ENCODE data around the gene APOL2. TPM values are rescaled to one million over a fixed set of nuclear protein-coding genes. Genes with fewer than 3 reads are reported as not detected.

APOL2 gene, protein sequence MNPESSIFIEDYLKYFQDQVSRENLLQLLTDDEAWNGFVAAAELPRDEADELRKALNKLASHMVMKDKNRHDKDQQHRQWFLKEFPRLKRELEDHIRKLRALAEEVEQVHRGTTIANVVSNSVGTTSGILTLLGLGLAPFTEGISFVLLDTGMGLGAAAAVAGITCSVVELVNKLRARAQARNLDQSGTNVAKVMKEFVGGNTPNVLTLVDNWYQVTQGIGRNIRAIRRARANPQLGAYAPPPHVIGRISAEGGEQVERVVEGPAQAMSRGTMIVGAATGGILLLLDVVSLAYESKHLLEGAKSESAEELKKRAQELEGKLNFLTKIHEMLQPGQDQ
- 10 to 100 TPM; 77.0 to 85.4 TPM for total RNA-seq

DNA sequence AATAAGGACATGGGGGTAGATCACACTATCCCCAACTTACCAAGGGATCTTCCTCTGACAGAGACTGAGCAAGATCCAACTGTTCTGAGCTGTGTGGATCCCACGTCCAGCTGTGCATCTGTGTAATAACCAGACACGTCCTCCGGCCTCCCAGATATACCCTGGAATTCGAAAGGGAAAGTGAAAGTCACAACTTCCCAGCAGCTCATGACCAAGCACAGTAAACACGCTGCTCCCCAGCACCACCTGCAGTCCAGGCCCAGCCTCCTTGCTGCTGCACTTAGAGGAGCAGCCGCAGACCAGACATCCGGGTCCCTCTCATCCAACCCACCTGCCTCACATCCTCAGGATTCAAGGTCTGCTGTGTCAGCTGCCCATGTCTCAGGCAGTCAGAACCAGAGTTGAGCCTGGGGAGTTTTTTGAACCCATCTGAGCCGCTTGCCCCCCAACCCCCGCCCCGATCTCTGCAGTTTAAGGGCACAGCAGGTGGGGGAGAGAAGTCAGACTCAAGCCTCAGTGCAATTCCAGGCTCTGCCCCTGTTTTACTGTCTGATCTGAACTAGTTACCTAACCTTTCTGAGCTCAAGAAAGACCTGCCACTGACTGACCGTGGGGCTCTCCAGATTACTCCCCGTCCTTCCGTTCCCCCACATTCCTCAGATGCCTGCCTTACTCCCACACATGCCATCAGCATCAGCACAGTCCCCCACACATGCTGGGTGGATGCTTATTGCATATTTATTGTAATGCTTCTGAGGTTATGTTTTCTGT is at the start of gene APOL2:
TSS of gene APOL2 (minus strand) at position 127 of the 771 bp plus-strand sequence. CDS start 6,365 bp downstream, outside the sequence.
- ChIA-PET CTCF (interaction anchor here (0.6 to 8.5 kb wide), 28 partner anchors 11 to 859 kb away, joined by 3 to 53 read pairs (median 4); partner anchors contain the start of genes APOL1 and TXN2), POLR2A (interaction anchor here (0.6 to 1.3 kb wide), 2 partner anchors 12 to 14 kb away, joined by 5 to 7 read pairs; partner anchors contain the start of gene APOL1)
- peaks cover 44% of the 10 kb centered on the region for H3K4me1 Mint-ChIP-seq
- peak within 1 kb of the TSS; percentile 93 for H3K27ac Mint-ChIP-seq
- H3K9me3 Mint-ChIP-seq, result peaks cover 19% of the 10 kb centered on the region
- peaks cover 3% of the 10 kb centered on the region for H3K27me3 Mint-ChIP-seq
- peak within 1 kb of the TSS; percentile 90 for H3K4me3 Mint-ChIP-seq
- peaks cover 48% of the 10 kb centered on the region for H3K36me3 Mint-ChIP-seq (ENCODE audit: low read depth)
- peak; percentile 91 for DNase-seq

DNA sequence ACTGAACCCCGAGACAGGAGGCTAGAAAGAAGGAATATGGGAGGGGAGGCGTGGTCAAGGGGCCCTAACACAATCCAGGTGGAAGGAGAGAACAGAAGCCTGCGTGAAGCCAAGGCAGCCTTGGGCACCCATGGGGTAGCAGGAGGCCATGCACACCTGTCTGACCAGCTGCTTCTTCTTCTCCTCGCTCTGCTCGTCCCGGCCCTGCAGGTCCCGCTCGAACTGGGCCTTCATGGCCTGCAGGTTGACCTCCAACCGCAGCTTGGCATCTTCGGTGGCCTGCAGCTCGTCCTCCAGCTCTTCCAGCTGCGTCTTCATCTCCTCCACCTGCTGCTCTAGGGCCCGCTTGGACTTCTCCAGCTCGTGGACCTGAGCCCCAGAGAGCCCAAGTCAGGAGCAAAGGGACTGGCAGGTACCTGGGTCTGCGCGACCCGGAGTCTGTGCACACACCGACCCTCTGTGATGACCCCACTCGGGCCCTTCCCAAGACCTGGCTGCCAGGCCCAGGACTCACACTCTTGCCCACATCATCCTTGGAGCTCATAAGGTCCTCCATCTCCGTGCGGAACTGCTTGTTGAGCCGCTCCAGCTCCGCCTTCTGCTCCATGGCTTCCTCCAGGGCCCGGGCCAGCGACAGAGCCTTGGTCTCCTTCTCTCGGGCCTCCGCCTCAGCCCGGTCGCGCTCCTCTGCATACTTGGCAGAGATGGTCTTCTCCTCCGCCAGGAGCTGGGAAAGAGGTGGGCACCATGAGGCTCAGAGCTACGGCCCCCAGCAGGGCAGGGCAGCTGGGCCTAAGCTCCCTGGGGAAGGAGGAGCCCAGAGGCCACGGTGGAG is 49.5 kb upstream of the APOL2 start:
- peaks cover 63% of the 10 kb centered on the region for H3K4me1 Mint-ChIP-seq
- ChIA-PET CTCF (interaction anchor here (1.2 to 5.2 kb wide), 8 partner anchors 8 to 182 kb away, joined by 3 to 35 read pairs (median 4); partner anchors contain the start of gene APOL2), POLR2A (interaction anchor here (0.6 kb wide), 1 partner anchor 1144 kb away, joined by 4 read pairs; no protein-coding TSS in a partner anchor)
- H3K27me3 Mint-ChIP-seq, result no peaks in the 10 kb centered on the region
- H3K9me3 Mint-ChIP-seq, result no peaks in the 10 kb centered on the region
- H3K27ac Mint-ChIP-seq, result peak overlapping the region; percentile 84
- H3K4me3 Mint-ChIP-seq, result no peak overlapping the region
- H3K36me3 Mint-ChIP-seq (ENCODE audit: low read depth), result peaks cover 74% of the 10 kb centered on the region
- no peak for DNase-seq

DNA sequence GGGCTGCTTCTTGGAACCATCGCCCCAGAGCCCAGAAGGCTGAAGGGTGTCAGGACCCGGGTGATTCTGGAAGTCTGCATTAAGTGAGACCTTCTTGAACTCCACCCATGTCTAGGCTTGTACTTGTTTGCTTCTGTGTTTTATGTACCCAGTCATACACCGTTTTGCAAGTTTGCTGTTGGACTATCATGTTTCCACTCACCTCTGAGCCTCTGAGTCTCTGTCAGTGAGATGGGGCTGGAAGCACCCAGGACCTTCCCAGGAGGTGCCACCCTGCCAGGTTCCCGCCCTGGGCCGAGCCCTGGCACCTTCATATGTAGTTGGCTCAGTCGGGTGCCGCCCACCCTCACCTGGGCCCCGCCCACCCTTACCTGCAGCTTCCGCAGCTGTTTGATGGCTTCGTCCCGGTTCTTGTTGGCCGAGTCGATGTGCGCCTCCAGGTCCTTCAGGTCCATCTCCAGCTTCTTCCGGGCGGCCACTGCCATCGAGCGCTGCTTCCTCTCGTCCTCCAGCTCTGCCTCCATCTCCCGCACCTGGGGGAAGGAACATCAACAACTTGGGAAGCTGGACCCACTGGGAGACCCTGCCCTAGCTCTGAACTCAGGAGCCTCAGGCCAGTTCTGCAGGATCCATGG is 48.7 kb upstream of the APOL2 start:
- H3K27ac Mint-ChIP-seq, result peak overlapping the region; percentile 84
- no peaks in the 10 kb centered on the region for H3K9me3 Mint-ChIP-seq
- CTCF ChIA-PET, result interaction anchor here (1.2 to 5.2 kb wide), 7 partner anchors 8 to 51 kb away, joined by 3 to 35 read pairs (median 4); partner anchors contain the start of gene APOL2
- POLR2A ChIA-PET, result interaction anchor here (0.6 kb wide), 1 partner anchor 1144 kb away, joined by 4 read pairs; no protein-coding TSS in a partner anchor
- H3K27me3 Mint-ChIP-seq, result no peaks in the 10 kb centered on the region
- DNase-seq, result no peak
- no peak overlapping the region for H3K4me3 Mint-ChIP-seq
- H3K36me3 Mint-ChIP-seq (ENCODE audit: low read depth), result peaks cover 75% of the 10 kb centered on the region
- peaks cover 57% of the 10 kb centered on the region for H3K4me1 Mint-ChIP-seq

DNA sequence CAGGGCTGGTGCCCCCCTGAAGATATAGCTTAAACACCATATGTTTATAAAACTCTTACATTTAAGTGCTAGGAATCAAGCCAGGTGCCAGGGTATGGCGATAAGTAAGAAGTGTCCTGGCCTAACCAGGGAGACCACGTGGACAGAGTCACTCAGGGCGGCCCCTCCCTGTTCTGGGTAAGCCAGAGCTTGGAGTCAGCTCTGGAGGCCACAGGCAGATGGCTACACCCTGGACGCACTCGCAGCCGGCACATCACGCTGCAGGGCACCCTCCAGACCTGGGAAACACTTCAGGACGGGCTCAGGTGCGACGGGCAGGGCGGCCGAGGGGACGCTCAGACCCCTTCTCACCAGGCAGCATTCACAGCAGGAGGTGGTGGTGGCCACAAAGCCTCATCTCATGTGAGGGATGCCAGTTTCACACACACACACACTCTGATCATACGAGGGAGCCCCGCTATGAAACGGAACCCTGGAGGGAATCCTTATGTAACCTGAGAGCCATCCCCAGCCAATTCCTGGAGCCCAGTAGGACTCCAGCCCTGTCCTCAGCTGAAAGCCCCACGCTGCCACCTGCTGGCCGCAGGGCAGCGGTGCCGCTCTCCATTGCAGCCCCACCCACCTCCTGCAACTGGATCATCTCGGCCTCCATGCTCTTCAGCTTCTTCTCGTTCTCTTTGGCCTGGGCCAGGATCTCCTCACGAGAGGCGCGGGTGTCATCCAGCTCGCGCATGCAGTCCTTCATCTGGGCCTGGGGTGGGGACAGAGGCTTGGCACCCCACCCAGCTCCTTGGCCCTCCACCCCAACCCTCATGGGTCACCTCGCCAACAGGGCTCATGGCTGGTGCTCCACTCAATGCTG is 47.0 kb upstream of the APOL2 start:
- Mint-ChIP-seq H3K27ac (peak overlapping the region; percentile 83), H3K4me3 (no peak overlapping the region), H3K4me1 (peaks cover 46% of the 10 kb centered on the region), H3K9me3 (no peaks in the 10 kb centered on the region), H3K27me3 (no peaks in the 10 kb centered on the region), H3K36me3 (ENCODE audit: low read depth) (peaks cover 74% of the 10 kb centered on the region)
- ChIA-PET CTCF (interaction anchor here (0.6 to 5.2 kb wide), 16 partner anchors 9 to 200 kb away, joined by 3 to 35 read pairs (median 4); partner anchors contain the start of genes APOL1 and APOL2), POLR2A (no interaction called here)
- peak; percentile 72 for DNase-seq

DNA sequence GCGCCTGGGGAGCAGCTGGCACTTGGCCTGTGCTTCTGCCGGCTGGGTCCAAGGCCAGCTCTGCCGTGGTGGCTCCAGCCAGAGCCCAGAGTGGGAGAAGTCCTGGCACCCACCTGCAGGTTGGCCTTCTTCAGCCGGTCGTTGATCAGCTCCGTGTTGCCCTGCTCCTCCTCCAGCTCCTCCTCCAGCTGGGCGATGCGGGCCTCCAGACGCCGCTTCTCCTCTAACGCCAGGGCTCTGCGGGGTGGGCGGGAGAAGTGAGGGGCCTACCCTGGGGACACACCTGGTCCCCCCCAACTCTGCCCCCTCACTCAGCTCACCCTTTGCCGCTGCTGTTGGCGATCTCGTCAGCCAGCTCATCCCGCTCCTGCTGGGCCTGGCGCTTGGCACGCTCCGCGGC is 46.2 kb upstream of the APOL2 start:
- no peaks in the 10 kb centered on the region for H3K27me3 Mint-ChIP-seq
- CTCF ChIA-PET, result interaction anchor here (0.6 to 5.2 kb wide), 11 partner anchors 8 to 184 kb away, joined by 3 to 35 read pairs (median 4); partner anchors contain the start of gene APOL1
- DNase-seq, result no peak
- H3K36me3 Mint-ChIP-seq (ENCODE audit: low read depth), result peaks cover 77% of the 10 kb centered on the region
- H3K27ac Mint-ChIP-seq, result no peak overlapping the region
- H3K4me3 Mint-ChIP-seq, result no peak overlapping the region
- H3K9me3 Mint-ChIP-seq, result no peaks in the 10 kb centered on the region
- H3K4me1 Mint-ChIP-seq, result peaks cover 43% of the 10 kb centered on the region
- POLR2A ChIA-PET, result no interaction called here

DNA sequence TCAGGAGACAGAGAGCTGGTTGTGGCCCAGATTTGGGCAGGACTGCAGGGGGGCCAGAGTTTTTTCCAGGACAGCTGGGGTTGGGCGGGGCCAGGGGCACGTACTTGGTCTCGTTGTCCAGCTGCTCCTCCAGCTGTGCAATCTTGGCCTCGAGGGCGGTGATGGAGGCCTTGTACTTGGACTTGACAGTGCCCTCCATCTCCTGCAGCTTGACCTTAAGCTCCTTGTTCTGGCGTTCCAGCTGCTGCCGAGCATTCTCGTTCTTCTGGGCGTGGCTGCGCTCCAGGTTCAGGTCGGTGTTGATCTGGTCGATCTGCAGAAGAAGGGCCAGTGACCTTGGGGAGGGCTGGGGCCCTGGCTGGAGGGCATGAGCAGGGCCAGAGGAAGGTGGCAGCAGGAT is 45.7 kb upstream of the APOL2 start:
- H3K27ac Mint-ChIP-seq, result peak overlapping the region; percentile 9
- CTCF ChIA-PET, result interaction anchor here (0.5 to 2.1 kb wide), 8 partner anchors 8 to 900 kb away, joined by 3 to 10 read pairs (median 4); partner anchors contain the start of gene APOL1

DNA sequence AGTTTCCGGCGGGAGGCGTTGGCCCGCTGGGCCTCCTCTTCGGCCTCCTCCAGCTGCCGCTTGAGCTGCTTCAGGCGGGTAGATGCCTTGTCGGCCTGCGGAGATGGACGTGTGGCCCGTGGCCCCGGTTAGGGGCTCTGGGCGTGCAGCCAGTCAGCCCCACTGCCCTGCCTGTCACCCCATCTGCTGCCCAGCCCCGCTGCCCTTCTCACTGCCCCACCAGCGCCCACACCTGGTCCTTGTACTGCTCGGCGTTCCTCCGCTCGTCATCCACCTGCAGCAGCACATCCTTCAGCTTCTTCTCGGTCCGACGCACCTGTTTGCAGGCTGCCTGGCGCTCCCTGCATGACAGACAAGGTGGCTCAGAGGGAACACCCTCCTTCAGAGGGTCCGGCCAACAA is 44.8 kb upstream of the APOL2 start:
- Mint-ChIP-seq H3K9me3 (no peaks in the 10 kb centered on the region), H3K36me3 (ENCODE audit: low read depth) (peaks cover 77% of the 10 kb centered on the region), H3K27me3 (no peaks in the 10 kb centered on the region), H3K27ac (no peak overlapping the region), H3K4me1 (peaks cover 34% of the 10 kb centered on the region), H3K4me3 (no peak overlapping the region)
- DNase-seq, result no peak
- ChIA-PET POLR2A (no interaction called here), CTCF (interaction anchor here (0.7 to 0.9 kb wide), 2 partner anchors 182 to 198 kb away, joined by 3 read pairs; no protein-coding TSS in a partner anchor)

More for the DNA sequence above, 45.7 kb upstream of the APOL2 start:
- Mint-ChIP-seq H3K4me1 (peaks cover 42% of the 10 kb centered on the region), H3K4me3 (no peak overlapping the region), H3K9me3 (no peaks in the 10 kb centered on the region), H3K36me3 (ENCODE audit: low read depth) (peaks cover 80% of the 10 kb centered on the region), H3K27me3 (no peaks in the 10 kb centered on the region)
- POLR2A ChIA-PET, result no interaction called here
- no peak for DNase-seq

DNA sequence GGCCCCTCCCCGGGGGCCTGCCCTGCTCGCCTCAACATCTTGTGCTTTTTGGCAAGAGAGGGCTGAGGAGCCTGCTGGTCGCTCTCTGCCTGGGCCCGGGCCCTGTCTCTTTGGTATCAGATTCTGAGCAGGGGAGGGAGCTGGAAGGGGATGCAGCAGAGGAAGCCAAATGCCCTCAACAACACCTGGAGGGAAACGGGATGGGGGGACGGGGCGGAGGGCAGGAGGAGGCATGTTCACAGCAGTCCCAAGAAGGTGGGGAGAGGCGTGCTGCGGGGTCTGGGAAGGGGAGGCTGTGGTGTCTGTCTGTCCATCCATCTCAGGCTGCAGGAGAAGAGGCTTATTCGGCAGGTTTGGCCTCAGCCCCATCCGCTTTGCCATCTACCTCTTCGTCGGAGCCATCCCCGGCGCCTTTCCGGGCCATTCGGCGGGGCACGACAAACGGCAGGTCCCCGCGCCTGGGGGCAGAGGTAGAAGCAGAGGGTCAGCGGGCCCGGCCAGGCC is 43.1 kb upstream of the APOL2 start:
- CTCF ChIA-PET, result interaction anchor here (1.4 kb wide), 1 partner anchor 19 kb away, joined by 3 read pairs; no protein-coding TSS in a partner anchor
- H3K36me3 Mint-ChIP-seq (ENCODE audit: low read depth), result peaks cover 60% of the 10 kb centered on the region
- H3K4me1 Mint-ChIP-seq, result peaks cover 27% of the 10 kb centered on the region
- H3K27ac Mint-ChIP-seq, result no peak overlapping the region
- no peaks in the 10 kb centered on the region for H3K9me3 Mint-ChIP-seq
- no peaks in the 10 kb centered on the region for H3K27me3 Mint-ChIP-seq
- no peak for DNase-seq
- no peak overlapping the region for H3K4me3 Mint-ChIP-seq
- POLR2A ChIA-PET, result no interaction called here

DNA sequence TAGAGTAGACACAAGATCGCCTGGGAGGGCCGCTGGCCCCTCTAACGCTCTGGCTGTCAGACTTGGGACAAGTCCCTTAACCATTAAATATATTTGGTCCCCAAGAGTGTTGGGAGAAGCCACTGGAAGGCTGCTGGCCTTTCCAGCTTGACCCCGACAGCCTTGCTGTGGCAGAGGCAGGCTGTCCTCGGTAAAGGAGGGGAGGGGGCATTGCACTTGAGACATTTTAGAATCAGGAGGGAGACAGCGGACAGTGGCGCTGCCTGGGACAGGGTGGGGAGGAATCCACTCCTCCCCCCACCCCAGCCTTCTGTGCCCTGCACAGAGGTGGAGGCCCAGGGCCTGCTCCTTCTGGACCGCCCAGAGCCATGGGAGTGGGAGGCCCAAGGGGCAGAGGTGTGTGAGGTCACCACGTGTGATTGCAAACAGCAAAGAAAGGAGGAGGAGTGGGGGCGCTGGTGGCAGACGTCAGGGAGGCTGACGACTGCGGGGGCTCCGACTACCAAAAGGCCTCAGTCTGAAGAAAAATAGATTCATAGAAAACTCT is 42.5 kb upstream of the APOL2 start:
- Mint-ChIP-seq H3K27me3 (no peaks in the 10 kb centered on the region), H3K4me3 (no peak overlapping the region), H3K4me1 (peaks cover 26% of the 10 kb centered on the region), H3K9me3 (no peaks in the 10 kb centered on the region), H3K36me3 (ENCODE audit: low read depth) (peaks cover 54% of the 10 kb centered on the region), H3K27ac (no peak overlapping the region)
- ChIA-PET CTCF (interaction anchor here (0.6 kb wide), 1 partner anchor 98 kb away, joined by 3 read pairs; no protein-coding TSS in a partner anchor), POLR2A (no interaction called here)
- DNase-seq, result no peak

DNA sequence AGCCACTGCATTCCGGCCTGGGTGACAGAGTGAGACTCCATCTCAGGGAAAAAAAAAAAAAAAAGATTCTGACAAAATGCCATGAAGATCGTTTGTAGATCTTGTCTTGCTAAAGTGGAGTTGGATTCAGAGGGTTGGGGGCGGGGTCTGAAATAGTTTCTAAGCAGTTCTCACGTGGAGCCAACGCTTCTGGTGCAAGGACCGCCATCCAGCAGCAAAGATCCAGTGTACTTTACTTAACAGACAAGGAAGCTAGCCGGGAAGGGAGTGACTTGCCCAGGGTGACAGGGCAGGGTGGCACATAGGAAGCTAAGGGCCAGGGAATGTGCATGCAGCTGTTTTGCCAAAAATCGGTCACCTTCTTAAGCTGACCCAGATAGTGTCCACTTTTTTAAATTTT is 41.1 kb upstream of the APOL2 start:
- POLR2A ChIA-PET, result no interaction called here
- Mint-ChIP-seq H3K4me1 (peaks cover 28% of the 10 kb centered on the region), H3K4me3 (no peak overlapping the region), H3K27me3 (no peaks in the 10 kb centered on the region), H3K36me3 (ENCODE audit: low read depth) (peaks cover 48% of the 10 kb centered on the region), H3K27ac (peak overlapping the region; percentile 77), H3K9me3 (no peaks in the 10 kb centered on the region)
- DNase-seq, result no peak
- CTCF ChIA-PET, result interaction anchor here (0.6 to 1.3 kb wide), 4 partner anchors 9 to 502 kb away, joined by 4 to 5 read pairs (median 5); no protein-coding TSS in a partner anchor

Measured in activated CD4-positive, alpha-beta T cell treated with anti-CD3 and anti-CD28 coated beads, Interleukin-2, amount 10 ng/mL, durations not matched to agents 7 days and 5 days (primary cell).